ENCODE measurements around the gene PHACTR1. TPM values are rescaled to one million over a fixed set of nuclear protein-coding genes. Genes with fewer than 3 reads are reported as not detected.
A peak's percentile ranks its signal among the peaks of the same experiment; 100 is the strongest.

The PHACTR1 gene
- polyA plus RNA-seq, 1 of the 3 experiments (the other 2 are of a cell fraction), result 0.12 TPM

- Histone ChIP-seq H3K4me2 (peak overlapping the region; percentile 40; the same call in 1 of the 2 replicates), H4K20me1 (ENCODE audit: insufficient read depth) (no peaks in the 10 kb centered on the region), H3K27me3 (ENCODE audit: insufficient read depth) (no peaks in the 10 kb centered on the region), H3F3A (replicated peaks; ENCODE audit: insufficient read depth) (no peaks in the 10 kb centered on the region), H3K79me2 (ENCODE audit: insufficient read depth) (no peaks in the 10 kb centered on the region), H3K4me1 (ENCODE audit: control insufficient read depth in 1 of 2, insufficient read depth in 2 of 2, low read depth in 1 of 2, low read length in 1 of 2) (peaks cover 0 to 7% of the 10 kb centered on the region in 2 experiments; a peak in 2 of 4 replicates), H3K36me3 (replicated peaks in 1 of 2; ENCODE audit: control insufficient read depth in 1 of 2, insufficient read depth in 2 of 2, low read length in 1 of 2) (no peaks in the 10 kb centered on the region), H2AFZ (ENCODE audit: low read depth) (no peak overlapping the region), H3K4me3 (ENCODE audit: low read depth in 2 of 2, low read length in 1 of 2) (0 out of 4 replicates have a peak overlapping the region, but pooled peaks of 1 of the 2 experiments have one; percentile 23), H3K9me3 (no peaks in the 10 kb centered on the region), H3K9me2 (no peaks in the 10 kb centered on the region), H3K9ac (no peak overlapping the region), H3K27ac (ENCODE audit: low read depth in 2 of 2, low read length in 1 of 2) (no peak overlapping the region)
- CTCF ChIA-PET, result interaction anchor here (2.2 kb wide), 1 partner anchor 80 kb away, joined by 6 read pairs; no protein-coding TSS in a partner anchor
- POLR2A ChIA-PET, result no interaction called here
- DNase-seq, result no peak
- 24% methylated on average over 9 of the region's 9 CpGs for WGBS (ENCODE audit: low lambda C conversion rate)
- no peak for TF ChIP-seq MAX (IDR thresholded peaks at IDR 0.05; ENCODE audit: low read depth)
- TF ChIP-seq TCF12 (IDR thresholded peaks at IDR 0.05), result no peak
- TF ChIP-seq, protein P1, sequence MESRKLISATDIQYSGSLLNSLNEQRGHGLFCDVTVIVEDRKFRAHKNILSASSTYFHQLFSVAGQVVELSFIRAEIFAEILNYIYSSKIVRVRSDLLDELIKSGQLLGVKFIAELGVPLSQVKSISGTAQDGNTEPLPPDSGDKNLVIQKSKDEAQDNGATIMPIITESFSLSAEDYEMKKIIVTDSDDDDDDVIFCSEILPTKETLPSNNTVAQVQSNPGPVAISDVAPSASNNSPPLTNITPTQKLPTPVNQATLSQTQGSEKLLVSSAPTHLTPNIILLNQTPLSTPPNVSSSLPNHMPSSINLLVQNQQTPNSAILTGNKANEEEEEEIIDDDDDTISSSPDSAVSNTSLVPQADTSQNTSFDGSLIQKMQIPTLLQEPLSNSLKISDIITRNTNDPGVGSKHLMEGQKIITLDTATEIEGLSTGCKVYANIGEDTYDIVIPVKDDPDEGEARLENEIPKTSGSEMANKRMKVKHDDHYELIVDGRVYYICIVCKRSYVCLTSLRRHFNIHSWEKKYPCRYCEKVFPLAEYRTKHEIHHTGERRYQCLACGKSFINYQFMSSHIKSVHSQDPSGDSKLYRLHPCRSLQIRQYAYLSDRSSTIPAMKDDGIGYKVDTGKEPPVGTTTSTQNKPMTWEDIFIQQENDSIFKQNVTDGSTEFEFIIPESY (IDR thresholded peaks at IDR 0.05; ENCODE audit: borderline replicate concordance, low read depth), result no peak
- no peak for TF ChIP-seq ELF1 (IDR thresholded peaks at IDR 0.05)
- no peak for TF ChIP-seq MEF2A (IDR thresholded peaks at IDR 0.05; ENCODE audit: borderline replicate concordance, low read depth)
- TF ChIP-seq FOSL2 (IDR thresholded peaks at IDR 0.05; ENCODE audit: borderline replicate concordance, low read depth), result no peak
- no peak for TF ChIP-seq EZH2phosphoT487 (IDR thresholded peaks at IDR 0.05; ENCODE audit: borderline replicate concordance, low read depth)
- no peak for TF ChIP-seq JUND (IDR thresholded peaks at IDR 0.05)
- TF ChIP-seq GATA2 (CRISPR knock-in tag; IDR thresholded peaks at IDR 0.05), result no peak
- no peak for TF ChIP-seq POLR2AphosphoS5 (IDR thresholded peaks at IDR 0.05; ENCODE audit: low read depth, low read length)
- TF ChIP-seq, protein P2, sequence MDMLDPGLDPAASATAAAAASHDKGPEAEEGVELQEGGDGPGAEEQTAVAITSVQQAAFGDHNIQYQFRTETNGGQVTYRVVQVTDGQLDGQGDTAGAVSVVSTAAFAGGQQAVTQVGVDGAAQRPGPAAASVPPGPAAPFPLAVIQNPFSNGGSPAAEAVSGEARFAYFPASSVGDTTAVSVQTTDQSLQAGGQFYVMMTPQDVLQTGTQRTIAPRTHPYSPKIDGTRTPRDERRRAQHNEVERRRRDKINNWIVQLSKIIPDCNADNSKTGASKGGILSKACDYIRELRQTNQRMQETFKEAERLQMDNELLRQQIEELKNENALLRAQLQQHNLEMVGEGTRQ (IDR thresholded peaks at IDR 0.05; ENCODE audit: borderline replicate concordance, low read depth, low read length), result no peak
- no peak for TF ChIP-seq PBX3 (IDR thresholded peaks at IDR 0.05)
- no peak for TF ChIP-seq TAF1 (IDR thresholded peaks at IDR 0.05; ENCODE audit: borderline replicate concordance, low read depth, low read length)
- no peak for TF ChIP-seq YY1 (IDR thresholded peaks at IDR 0.05; ENCODE audit: low read depth)
- no peak for TF ChIP-seq RCOR1 (IDR thresholded peaks at IDR 0.05; ENCODE audit: low read length)
These were observed 1.4 kb downstream of the PHACTR1 start for GRCh38 chr6:12718015-12718414.

Measured in SK-N-SH (cell line).